ENCODE measurements around the gene TSPAN5. TPM values are rescaled to one million over a fixed set of nuclear protein-coding genes. Genes with fewer than 3 reads are reported as not detected.

Gene TSPAN5
- total and polyA plus RNA-seq, 9 of the 15 experiments (the other 6 are each of a cell fraction or from before 2014, with no cell fraction given), result 0.58 to 6.6 (median 0.73) TPM

DNA sequence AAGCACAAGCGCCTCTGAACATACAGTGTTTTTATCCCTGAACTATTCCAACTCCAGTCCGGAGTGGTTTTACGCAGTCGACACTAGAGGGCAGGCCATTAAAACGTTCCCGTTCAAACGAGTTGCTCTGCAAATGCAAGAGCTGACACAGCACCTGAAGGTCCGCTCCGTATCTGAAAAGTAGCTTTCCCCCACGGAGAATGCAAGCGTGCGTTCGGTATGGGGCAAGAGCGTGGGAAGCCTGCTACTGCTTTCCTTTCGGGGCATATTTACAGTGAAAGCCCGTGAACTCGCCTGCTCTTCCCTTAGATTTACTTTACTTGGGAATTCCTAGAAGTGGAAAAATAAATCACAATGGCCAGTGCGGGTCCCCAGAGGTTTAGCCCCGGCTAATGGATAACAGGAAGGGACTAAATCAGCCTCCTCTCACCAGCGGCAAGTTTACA is 190.8 kb downstream of the TSPAN5 start (continued):
- no peak for TF ChIP-seq RFX1 (IDR thresholded peaks at IDR 0.05)
- no peak for TF ChIP-seq HIVEP1 (CRISPR knock-in tag; IDR thresholded peaks at IDR 0.05)
- TF ChIP-seq CBX2 (IDR thresholded peaks at IDR 0.05; ENCODE audit: insufficient read depth, low read length, poor library complexity, severe bottlenecking), result no peak
- TF ChIP-seq CBX3 (IDR thresholded peaks at IDR 0.05; ENCODE audit: borderline replicate concordance in 1 of 2, low read length in 2 of 2), result peak in 1 of 2 experiments; percentile 87; a peak in 1 of 3 replicates
- no peak for TF ChIP-seq ZNF124 (CRISPR knock-in tag; IDR thresholded peaks at IDR 0.05)
- TF ChIP-seq TSC22D4 (tag; IDR thresholded peaks at IDR 0.05), result no peak
- no peak for TF ChIP-seq KHSRP (IDR thresholded peaks at IDR 0.05)
- TF ChIP-seq SMC3 (conservative IDR thresholded peaks at IDR 0.05; ENCODE audit: insufficient read depth, low read depth, low read length), result peak; percentile 82
- TF ChIP-seq FOXA1 (IDR thresholded peaks at IDR 0.05; ENCODE audit: borderline replicate concordance), result no peak
- no peak for TF ChIP-seq MTA3 (IDR thresholded peaks at IDR 0.05; ENCODE audit: borderline replicate concordance)
- TF ChIP-seq, protein P1, sequence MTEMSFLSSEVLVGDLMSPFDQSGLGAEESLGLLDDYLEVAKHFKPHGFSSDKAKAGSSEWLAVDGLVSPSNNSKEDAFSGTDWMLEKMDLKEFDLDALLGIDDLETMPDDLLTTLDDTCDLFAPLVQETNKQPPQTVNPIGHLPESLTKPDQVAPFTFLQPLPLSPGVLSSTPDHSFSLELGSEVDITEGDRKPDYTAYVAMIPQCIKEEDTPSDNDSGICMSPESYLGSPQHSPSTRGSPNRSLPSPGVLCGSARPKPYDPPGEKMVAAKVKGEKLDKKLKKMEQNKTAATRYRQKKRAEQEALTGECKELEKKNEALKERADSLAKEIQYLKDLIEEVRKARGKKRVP (CRISPR knock-in tag; IDR thresholded peaks at IDR 0.05), result no peak
- no peak for TF ChIP-seq ZNF212 (CRISPR knock-in tag; IDR thresholded peaks at IDR 0.05)
- peak in 1 of 2 experiments; percentile 27; a peak in 1 of 4 replicates for TF ChIP-seq TBL1XR1 (IDR thresholded peaks at IDR 0.05; ENCODE audit: low read length in 2 of 2)
- 0 out of 2 replicates have a peak, but pooled peaks have one; percentile 17 for TF ChIP-seq TEAD4 (IDR thresholded peaks at IDR 0.05; ENCODE audit: low read length)
- no peak for TF ChIP-seq TEAD4 (CRISPR knock-in tag; IDR thresholded peaks at IDR 0.05; ENCODE audit: borderline replicate concordance)
- no peak for TF ChIP-seq ZC3H4 (CRISPR knock-in tag; IDR thresholded peaks at IDR 0.05; ENCODE audit: borderline replicate concordance)
- no peak for TF ChIP-seq SMAD2 (IDR thresholded peaks at IDR 0.05; ENCODE audit: low read depth, low read length)
- TF ChIP-seq ZNF830 (CRISPR knock-in tag; IDR thresholded peaks at IDR 0.05), result no peak
- no peak for TF ChIP-seq ZC3H8 (IDR thresholded peaks at IDR 0.05)
- no peak for TF ChIP-seq TSHZ1 (CRISPR knock-in tag; IDR thresholded peaks at IDR 0.05)
- TF ChIP-seq, protein P2, sequence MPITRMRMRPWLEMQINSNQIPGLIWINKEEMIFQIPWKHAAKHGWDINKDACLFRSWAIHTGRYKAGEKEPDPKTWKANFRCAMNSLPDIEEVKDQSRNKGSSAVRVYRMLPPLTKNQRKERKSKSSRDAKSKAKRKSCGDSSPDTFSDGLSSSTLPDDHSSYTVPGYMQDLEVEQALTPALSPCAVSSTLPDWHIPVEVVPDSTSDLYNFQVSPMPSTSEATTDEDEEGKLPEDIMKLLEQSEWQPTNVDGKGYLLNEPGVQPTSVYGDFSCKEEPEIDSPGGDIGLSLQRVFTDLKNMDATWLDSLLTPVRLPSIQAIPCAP (CRISPR knock-in tag; IDR thresholded peaks at IDR 0.05; ENCODE audit: borderline replicate concordance), result no peak
- TF ChIP-seq KLF10 (CRISPR knock-in tag; IDR thresholded peaks at IDR 0.05), result no peak
- TF ChIP-seq ZNF696 (CRISPR knock-in tag; conservative IDR thresholded peaks at IDR 0.05), result no peak
- TF ChIP-seq ZNF134 (CRISPR knock-in tag; conservative IDR thresholded peaks at IDR 0.05), result 0 out of 2 replicates have a peak, but pooled peaks have one; percentile 12
- TF ChIP-seq C11orf30 (IDR thresholded peaks at IDR 0.05; ENCODE audit: low read depth), result peak; percentile 72
- TF ChIP-seq ESRRA (IDR thresholded peaks at IDR 0.05; ENCODE audit: borderline replicate concordance, low read depth), result no peak
- TF ChIP-seq SAFB2 (IDR thresholded peaks at IDR 0.05; ENCODE audit: borderline replicate concordance, low read depth, low read length, severe bottlenecking), result no peak

Data from K562 (cell line).